ENCODE results near the gene PGLYRP2.

PGLYRP2 gene

GRCh38 chr19:15453906-15454860, 25.1 kb downstream of the PGLYRP2 start:
- no peak for DNase-seq

GRCh38 chr19:15453091-15453578, 26.2 kb downstream of the PGLYRP2 start:
- no peak for DNase-seq

- DNase-seq: peak in 1 of 2 experiments; percentile 73
Measured at GRCh38 chr19:15452111-15453047, 26.9 kb downstream of the PGLYRP2 start.

GRCh38 chr19:15450528-15450890, 28.8 kb downstream of the PGLYRP2 start:
- no peak for DNase-seq

- DNase-seq: peak; percentile 35 to 79
Measured at GRCh38 chr19:15449620-15450527, 29.4 kb downstream of the PGLYRP2 start, which contains the start of gene WIZ. WIZ (minus strand) TSS chr19:15449956; CDS start chr19:15448307, 1,649 bp downstream.

- peak in 1 of 2 experiments; percentile 34 for DNase-seq
Measured at GRCh38 chr19:15448778-15449619, 30.3 kb downstream of the PGLYRP2 start.

GRCh38 chr19:15448044-15448777, 31.1 kb downstream of the PGLYRP2 start:
- DNase-seq: peak in 1 of 2 experiments; percentile 22

- no peak for DNase-seq
Measured at GRCh38 chr19:15447057-15447456, 32.2 kb downstream of the PGLYRP2 start.

- no peak for DNase-seq
Measured at GRCh38 chr19:15445807-15446376, 33.4 kb downstream of the PGLYRP2 start.

GRCh38 chr19:15445227-15445605, 34.1 kb downstream of the PGLYRP2 start:
- no peak for DNase-seq

GRCh38 chr19:15444505-15445226, 34.6 kb downstream of the PGLYRP2 start:
- DNase-seq: no peak

GRCh38 chr19:15443838-15444237, 35.5 kb downstream of the PGLYRP2 start:
- peak; percentile 30 to 77 for DNase-seq

- no peak for DNase-seq
Measured at GRCh38 chr19:15443325-15443724, 36.0 kb downstream of the PGLYRP2 start.

GRCh38 chr19:15442142-15442920, 37.0 kb downstream of the PGLYRP2 start:
- DNase-seq: no peak

- DNase-seq: no peak
Measured at GRCh38 chr19:15441317-15441716, 38.0 kb downstream of the PGLYRP2 start.

GRCh38 chr19:15439821-15440641, 39.3 kb downstream of the PGLYRP2 start:
- DNase-seq: no peak

- peak in 1 of 2 experiments; percentile 54 for DNase-seq
Measured at GRCh38 chr19:15439078-15439799, 40.1 kb downstream of the PGLYRP2 start.

All from NCI-H446 (cell line).